Stomach (tissue), 4 donors: ENCODE measurements around the gene CA11.

Experiments
- EP300 ChIP-seq: sonication (generic); formaldehyde crosslinking; IDR thresholded peaks from one replicate; pipeline ENCODE4 v1.6.1; 2017; ENCODE audit warnings: antibody characterized with exemption
- POLR2A ChIP-seq, 4 donors: fragments of 450-650 bp; IDR thresholded peaks; one replicate each; pipeline ENCODE4 v1.6.1; 2016; ENCODE audit warnings: antibody characterized with exemption in 4 of 4, control low read depth in 2 of 4, mild to moderate bottlenecking in 1 of 4, moderate library complexity in 1 of 4
- POLR2AphosphoS5 ChIP-seq, 3 donors: sonication (generic); formaldehyde crosslinking; IDR thresholded peaks; one replicate each; pipeline ENCODE4 v1.6.1; 2016; ENCODE audit warnings: antibody characterized with exemption in 3 of 3
- TF ChIP-seq, protein P1 (sequence below), 7 experiments: fragments of 450-650 bp in 4 of 7; fragments of 200-600 bp in 3 of 7; sonication (generic) in 3 of 7; IDR thresholded peaks; one replicate each; pipeline ENCODE4 v1.5.1; 2016 to 2019; ENCODE audit warnings: antibody characterized with exemption in 7 of 7, control low read depth in 2 of 7, mild to moderate bottlenecking in 1 of 7

- TF ChIP-seq, protein P1, sequence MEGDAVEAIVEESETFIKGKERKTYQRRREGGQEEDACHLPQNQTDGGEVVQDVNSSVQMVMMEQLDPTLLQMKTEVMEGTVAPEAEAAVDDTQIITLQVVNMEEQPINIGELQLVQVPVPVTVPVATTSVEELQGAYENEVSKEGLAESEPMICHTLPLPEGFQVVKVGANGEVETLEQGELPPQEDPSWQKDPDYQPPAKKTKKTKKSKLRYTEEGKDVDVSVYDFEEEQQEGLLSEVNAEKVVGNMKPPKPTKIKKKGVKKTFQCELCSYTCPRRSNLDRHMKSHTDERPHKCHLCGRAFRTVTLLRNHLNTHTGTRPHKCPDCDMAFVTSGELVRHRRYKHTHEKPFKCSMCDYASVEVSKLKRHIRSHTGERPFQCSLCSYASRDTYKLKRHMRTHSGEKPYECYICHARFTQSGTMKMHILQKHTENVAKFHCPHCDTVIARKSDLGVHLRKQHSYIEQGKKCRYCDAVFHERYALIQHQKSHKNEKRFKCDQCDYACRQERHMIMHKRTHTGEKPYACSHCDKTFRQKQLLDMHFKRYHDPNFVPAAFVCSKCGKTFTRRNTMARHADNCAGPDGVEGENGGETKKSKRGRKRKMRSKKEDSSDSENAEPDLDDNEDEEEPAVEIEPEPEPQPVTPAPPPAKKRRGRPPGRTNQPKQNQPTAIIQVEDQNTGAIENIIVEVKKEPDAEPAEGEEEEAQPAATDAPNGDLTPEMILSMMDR (IDR thresholded peaks at IDR 0.05) = no peak
- no peak for TF ChIP-seq POLR2A (IDR thresholded peaks at IDR 0.05)
- TF ChIP-seq POLR2AphosphoS5 (IDR thresholded peaks at IDR 0.05) = no peak
- no peak for TF ChIP-seq EP300
These were observed 6.3 kb downstream of the CA11 start for GRCh38 chr19:48639483-48640375.
